ENCODE data around the gene DELE1.

- TF ChIP-seq CTCF (IDR thresholded peaks at IDR 0.05) (no peak), POLR2AphosphoS5 (IDR thresholded peaks at IDR 0.05) (no peak), EP300 (IDR thresholded peaks at IDR 0.05) (no peak), POLR2A (IDR thresholded peaks at IDR 0.05) (no peak)
These were observed 40.3 kb upstream of the DELE1 start for GRCh38 chr5:141883184-141883891.

Data from stomach (tissue), 4 donors.